Measurements from ENCODE around the gene PAGR1.
"Not testable (repeated sequence)": the region's sequence is repeated elsewhere in the genome, so short reads cannot be mapped to it uniquely, and the experiment has no call there.

Gene PAGR1

GRCh38 chr16:29775742-29776408 is 40.1 kb upstream of the PAGR1 start:
- TF ChIP-seq CTCF (IDR thresholded peaks at IDR 0.05; ENCODE audit: low read depth, low read length) = no peak
- H3K4me3 ChIP-seq (ENCODE audit: low read depth, low read length) = no peak overlapping the region
- in situ Hi-C loops (cut with HindIII; ENCODE audit: low sequenced_read_pairs) = no loop called here
- no peak for DNase-seq (ENCODE audit: low read depth, low spot score)

- H3K4me3 ChIP-seq (ENCODE audit: low read depth, low read length) = no peak within 1 kb of the TSS
- no peak for TF ChIP-seq CTCF (IDR thresholded peaks at IDR 0.05; ENCODE audit: low read depth, low read length)
Observed at GRCh38 chr16:29777576-29778350, 38.2 kb upstream of the PAGR1 start, which contains the start of gene ZG16. Gene ZG16 (plus strand): TSS chr16:29778256. CDS start chr16:29779267, 1,011 bp downstream.

GRCh38 chr16:29779474-29779873 is 36.5 kb upstream of the PAGR1 start:
- no peak for TF ChIP-seq CTCF (IDR thresholded peaks at IDR 0.05; ENCODE audit: low read depth, low read length)
- H3K4me3 ChIP-seq (ENCODE audit: low read depth, low read length) = no peak overlapping the region
- in situ Hi-C loops (cut with HindIII; ENCODE audit: low sequenced_read_pairs) = no loop called here
- no peak for DNase-seq (ENCODE audit: low read depth, low spot score)

More at GRCh38 chr16:29777576-29778350, 38.2 kb upstream of the PAGR1 start, which contains the start of gene ZG16:
- DNase-seq (ENCODE audit: low read depth, low spot score) = no peak
- in situ Hi-C loops (cut with HindIII; ENCODE audit: low sequenced_read_pairs) = no loop called here

- H3K4me3 ChIP-seq (ENCODE audit: low read depth, low read length); in situ Hi-C loops (cut with HindIII; ENCODE audit: low sequenced_read_pairs); DNase-seq (ENCODE audit: low read depth, low spot score): not testable (repeated sequence)
Observed at GRCh38 chr16:29783094-29783953, 32.6 kb upstream of the PAGR1 start.

- TF ChIP-seq CTCF (IDR thresholded peaks at IDR 0.05; ENCODE audit: low read depth, low read length) = no peak
- DNase-seq (ENCODE audit: low read depth, low spot score) = no peak
- H3K4me3 ChIP-seq (ENCODE audit: low read depth, low read length) = no peak overlapping the region
- in situ Hi-C loops (cut with HindIII; ENCODE audit: low sequenced_read_pairs) = no loop called here
Observed at GRCh38 chr16:29784157-29784556, 31.8 kb upstream of the PAGR1 start.

GRCh38 chr16:29784901-29785500 is 31.0 kb upstream of the PAGR1 start:
- H3K4me3 ChIP-seq (ENCODE audit: low read depth, low read length) = peak overlapping the region; percentile 31
- in situ Hi-C loops (cut with HindIII; ENCODE audit: low sequenced_read_pairs) = no loop called here
- peak; percentile 94 for TF ChIP-seq CTCF (IDR thresholded peaks at IDR 0.05; ENCODE audit: low read depth, low read length)
- DNase-seq (ENCODE audit: low read depth, low spot score) = peak; percentile 54

- in situ Hi-C loops (cut with HindIII; ENCODE audit: low sequenced_read_pairs); H3K4me3 ChIP-seq (ENCODE audit: low read depth, low read length); DNase-seq (ENCODE audit: low read depth, low spot score): not testable (repeated sequence)
Observed at GRCh38 chr16:29787155-29787554, 28.8 kb upstream of the PAGR1 start.
